Loucy (cell line): ENCODE measurements around the gene KCNJ13.

Experiments used
- EZH2phosphoT487 ChIP-seq: fragments of 200-600 bp; IDR thresholded peaks from 2 replicates; pipeline ENCODE4 v1.6.1; 2018; ENCODE audit warnings: antibody characterized with exemption, mild to moderate bottlenecking, moderate library complexity, borderline replicate concordance
- TF ChIP-seq, protein P1 (sequence below): fragments of 200-600 bp; sonication (generic); conservative IDR thresholded peaks from 2 replicates; pipeline ENCODE4 v1.5.1; 2014; ENCODE audit warnings: mild to moderate bottlenecking, antibody characterized with exemption, low read length

DNA sequence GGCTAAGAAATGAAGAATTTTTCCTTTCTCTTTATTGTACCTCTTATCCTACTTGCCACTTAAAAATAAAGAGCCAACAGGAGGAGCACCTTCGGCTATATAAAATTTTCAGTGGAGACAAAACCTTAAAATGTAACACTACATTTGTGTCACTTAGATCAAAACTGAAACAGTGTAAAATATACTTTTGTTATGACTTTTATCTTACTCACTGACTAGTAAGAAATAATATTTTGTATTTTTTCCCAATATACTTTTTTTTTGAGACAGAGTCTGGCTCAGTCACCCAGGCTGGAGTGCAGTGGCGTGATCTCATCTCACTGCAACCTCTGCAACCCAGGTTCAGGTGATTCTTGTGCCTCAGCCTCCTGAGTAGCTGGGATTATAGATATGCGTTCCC, 28.3 kb downstream of the KCNJ13 start:
- TF ChIP-seq, protein P1, sequence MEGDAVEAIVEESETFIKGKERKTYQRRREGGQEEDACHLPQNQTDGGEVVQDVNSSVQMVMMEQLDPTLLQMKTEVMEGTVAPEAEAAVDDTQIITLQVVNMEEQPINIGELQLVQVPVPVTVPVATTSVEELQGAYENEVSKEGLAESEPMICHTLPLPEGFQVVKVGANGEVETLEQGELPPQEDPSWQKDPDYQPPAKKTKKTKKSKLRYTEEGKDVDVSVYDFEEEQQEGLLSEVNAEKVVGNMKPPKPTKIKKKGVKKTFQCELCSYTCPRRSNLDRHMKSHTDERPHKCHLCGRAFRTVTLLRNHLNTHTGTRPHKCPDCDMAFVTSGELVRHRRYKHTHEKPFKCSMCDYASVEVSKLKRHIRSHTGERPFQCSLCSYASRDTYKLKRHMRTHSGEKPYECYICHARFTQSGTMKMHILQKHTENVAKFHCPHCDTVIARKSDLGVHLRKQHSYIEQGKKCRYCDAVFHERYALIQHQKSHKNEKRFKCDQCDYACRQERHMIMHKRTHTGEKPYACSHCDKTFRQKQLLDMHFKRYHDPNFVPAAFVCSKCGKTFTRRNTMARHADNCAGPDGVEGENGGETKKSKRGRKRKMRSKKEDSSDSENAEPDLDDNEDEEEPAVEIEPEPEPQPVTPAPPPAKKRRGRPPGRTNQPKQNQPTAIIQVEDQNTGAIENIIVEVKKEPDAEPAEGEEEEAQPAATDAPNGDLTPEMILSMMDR: no peak
- TF ChIP-seq EZH2phosphoT487: no peak
